Mesothelial cell of epicardium (in vitro differentiated cells): ENCODE results near the gene CHST1. TPM values are rescaled to one million over a fixed set of nuclear protein-coding genes. Genes with fewer than 3 reads are reported as not detected.

Experiments used
- DNase-seq, 2 experiments: peaks; one replicate each; pipeline ENCODE4 v3.0.0; 2021; ENCODE audit warnings: low spot score in 2 of 2; ENCODE audit not compliant: unreplicated experiment in 2 of 2
- H3K27ac Mint-ChIP-seq: 2 replicates; pipeline ENCODE4 v1.8.0; 2021; ENCODE audit warnings: mixed read lengths
- H3K27me3 Mint-ChIP-seq: 2 replicates; pipeline ENCODE4 v1.8.0; 2021; ENCODE audit warnings: low read depth, mixed read lengths
- H3K36me3 Mint-ChIP-seq: 2 replicates; pipeline ENCODE4 v1.8.0; 2021; ENCODE audit warnings: mixed read lengths
- H3K4me1 Mint-ChIP-seq: 2 replicates; pipeline ENCODE4 v1.8.0; 2021; ENCODE audit warnings: mixed read lengths
- H3K4me3 Mint-ChIP-seq: 2 replicates; pipeline ENCODE4 v1.8.0; 2021; ENCODE audit warnings: mild to moderate bottlenecking, moderate library complexity, mixed read lengths
- H3K9me3 Mint-ChIP-seq: 2 replicates; pipeline ENCODE4 v1.8.0; 2021; ENCODE audit warnings: mixed read lengths
- CTCF ChIP-seq: fragments of 200-600 bp; sonication (generic); IDR thresholded peaks from one replicate; pipeline ENCODE4 v1.5.0; 2021; ENCODE audit warnings: antibody characterized with exemption; ENCODE audit not compliant: unreplicated experiment
- total RNA-seq: library from RNA; stranded (reverse); gene quantifications from 3 replicates; pipeline ENCODE4 v1.2.1, GENCODE V29; 2021

CHST1 gene
- total RNA-seq, 1 donor from 2014 or later, result 1.6 TPM

GRCh38 chr11:45673441-45673840 is 8.0 kb upstream of the CHST1 start:
- Mint-ChIP-seq H3K9me3 (no peaks in the 10 kb centered on the region), H3K27me3 (peaks cover 17% of the 10 kb centered on the region), H3K36me3 (no peaks in the 10 kb centered on the region), H3K4me1 (no peaks in the 10 kb centered on the region), H3K27ac (no peak overlapping the region), H3K4me3 (no peak overlapping the region)
- no peak for TF ChIP-seq CTCF
- no peak for DNase-seq

GRCh38 chr11:45672593-45672992 is 7.2 kb upstream of the CHST1 start:
- DNase-seq, result no peak
- Mint-ChIP-seq H3K9me3 (no peaks in the 10 kb centered on the region), H3K4me1 (peaks cover 2% of the 10 kb centered on the region), H3K36me3 (no peaks in the 10 kb centered on the region), H3K27ac (no peak overlapping the region), H3K4me3 (no peak overlapping the region), H3K27me3 (peaks cover 22% of the 10 kb centered on the region)
- TF ChIP-seq CTCF, result no peak

GRCh38 chr11:45671246-45672171 is 6.1 kb upstream of the CHST1 start:
- no peaks in the 10 kb centered on the region for H3K9me3 Mint-ChIP-seq
- DNase-seq, result no peak

GRCh38 chr11:45670386-45671135 is 5.1 kb upstream of the CHST1 start:
- DNase-seq, result no peak
- Mint-ChIP-seq H3K9me3 (no peaks in the 10 kb centered on the region), H3K4me3 (no peak overlapping the region), H3K27me3 (peaks cover 40% of the 10 kb centered on the region), H3K4me1 (peaks cover 12% of the 10 kb centered on the region), H3K27ac (no peak overlapping the region), H3K36me3 (no peaks in the 10 kb centered on the region)
- TF ChIP-seq CTCF, result no peak

More at GRCh38 chr11:45671246-45672171, 6.1 kb upstream of the CHST1 start:
- peaks cover 32% of the 10 kb centered on the region for H3K27me3 Mint-ChIP-seq
- TF ChIP-seq CTCF, result no peak
- no peak overlapping the region for H3K27ac Mint-ChIP-seq
- peaks cover 11% of the 10 kb centered on the region for H3K4me1 Mint-ChIP-seq
- H3K4me3 Mint-ChIP-seq, result no peak overlapping the region
- H3K36me3 Mint-ChIP-seq, result no peaks in the 10 kb centered on the region

- H3K27me3 Mint-ChIP-seq, result peaks cover 40% of the 10 kb centered on the region
- H3K4me3 Mint-ChIP-seq, result no peak overlapping the region
- no peak overlapping the region for H3K27ac Mint-ChIP-seq
- no peak for DNase-seq
- peaks cover 12% of the 10 kb centered on the region for H3K4me1 Mint-ChIP-seq
- no peaks in the 10 kb centered on the region for H3K36me3 Mint-ChIP-seq
- no peaks in the 10 kb centered on the region for H3K9me3 Mint-ChIP-seq
- TF ChIP-seq CTCF, result no peak
Measured at GRCh38 chr11:45669956-45670355, 4.5 kb upstream of the CHST1 start.
